ENCODE measurements around the gene CRABP2. TPM values are rescaled to one million over a fixed set of nuclear protein-coding genes. Genes with fewer than 3 reads are reported as not detected.
A peak's percentile ranks its signal among the peaks of the same experiment; 100 is the strongest.

Gene CRABP2
- total and polyA plus RNA-seq, 2 of the 13 experiments (the other 11 are each of a cell fraction or from before 2014, with no cell fraction given): 0.40 to 0.60 TPM

- no peak for TF ChIP-seq ZBTB8A (CRISPR knock-in tag; IDR thresholded peaks at IDR 0.05; ENCODE audit: borderline replicate concordance, low read depth)
- TF ChIP-seq ZBTB46 (CRISPR knock-in tag; IDR thresholded peaks at IDR 0.05; ENCODE audit: borderline replicate concordance): no peak
- TF ChIP-seq SMAD1 (CRISPR knock-in tag; IDR thresholded peaks at IDR 0.05; ENCODE audit: borderline replicate concordance, low read depth): peak; percentile 26; the same call in 1 of the 2 replicates
- TF ChIP-seq PBX2 (CRISPR knock-in tag; IDR thresholded peaks at IDR 0.05): no peak
- peak in 1 of 2 experiments; percentile 67; a peak in 1 of 4 replicates for TF ChIP-seq REST (IDR thresholded peaks at IDR 0.05; ENCODE audit: borderline replicate concordance in 1 of 2, low read depth in 1 of 2, low read length in 2 of 2)
- no peak for TF ChIP-seq SOX6 (IDR thresholded peaks at IDR 0.05)
- peak; percentile 74 for TF ChIP-seq SOX6 (CRISPR knock-in tag; IDR thresholded peaks at IDR 0.05)
- no peak for TF ChIP-seq DBP (CRISPR knock-in tag; IDR thresholded peaks at IDR 0.05; ENCODE audit: not compliant biosample characterization)
- TF ChIP-seq NFKB2 (CRISPR knock-in tag; IDR thresholded peaks at IDR 0.05; ENCODE audit: borderline replicate concordance): no peak
- TF ChIP-seq POGK (CRISPR knock-in tag; conservative IDR thresholded peaks at IDR 0.05): peak; percentile 77; the same call in 1 of the 2 replicates
- TF ChIP-seq ZNF343 (CRISPR knock-in tag; IDR thresholded peaks at IDR 0.05): no peak
- peak; percentile 21; the same call in 1 of the 2 replicates for TF ChIP-seq NFYC (CRISPR knock-in tag; IDR thresholded peaks at IDR 0.05)
- TF ChIP-seq FOSL1 (CRISPR knock-in tag; IDR thresholded peaks at IDR 0.05; ENCODE audit: borderline replicate concordance): no peak; the same call in 1 of the 2 replicates
- TF ChIP-seq ZFP36L2 (CRISPR knock-in tag; IDR thresholded peaks at IDR 0.05): no peak
- TF ChIP-seq NR0B2 (CRISPR knock-in tag; IDR thresholded peaks at IDR 0.05): peak; percentile 79; the same call in 1 of the 2 replicates
- TF ChIP-seq ZNF616 (CRISPR knock-in tag; IDR thresholded peaks at IDR 0.05; ENCODE audit: low read depth): 0 out of 2 replicates have a peak, but pooled peaks have one; percentile 59
- 0 out of 2 replicates have a peak, but pooled peaks have one; percentile 64 for TF ChIP-seq ZNF672 (CRISPR knock-in tag; IDR thresholded peaks at IDR 0.05)
- TF ChIP-seq ZNF138 (CRISPR knock-in tag; IDR thresholded peaks at IDR 0.05; ENCODE audit: low read depth): no peak
Measured at GRCh38 chr1:156659988-156660751, 45.2 kb downstream of the CRABP2 start (continued).
